Uterus (tissue), 2 donors: ENCODE data around the gene HDAC7.

Experiments used
- POLR2A ChIP-seq, 2 donors: fragments of 450-650 bp; IDR thresholded peaks; one replicate each; pipeline ENCODE4 v1.6.1; 2016; ENCODE audit warnings: antibody characterized with exemption in 2 of 2, mild to moderate bottlenecking in 1 of 2, moderate library complexity in 1 of 2
- TF ChIP-seq, protein P1 (sequence below), 4 experiments: fragments of 200-600 bp in 2 of 4; fragments of 450-650 bp in 2 of 4; sonication (generic) in 2 of 4; IDR thresholded peaks; one replicate each; pipeline ENCODE4 v1.5.1; 2016 to 2019; ENCODE audit warnings: antibody characterized with exemption in 4 of 4, mild to moderate bottlenecking in 2 of 4, moderate library complexity in 1 of 4

DNA sequence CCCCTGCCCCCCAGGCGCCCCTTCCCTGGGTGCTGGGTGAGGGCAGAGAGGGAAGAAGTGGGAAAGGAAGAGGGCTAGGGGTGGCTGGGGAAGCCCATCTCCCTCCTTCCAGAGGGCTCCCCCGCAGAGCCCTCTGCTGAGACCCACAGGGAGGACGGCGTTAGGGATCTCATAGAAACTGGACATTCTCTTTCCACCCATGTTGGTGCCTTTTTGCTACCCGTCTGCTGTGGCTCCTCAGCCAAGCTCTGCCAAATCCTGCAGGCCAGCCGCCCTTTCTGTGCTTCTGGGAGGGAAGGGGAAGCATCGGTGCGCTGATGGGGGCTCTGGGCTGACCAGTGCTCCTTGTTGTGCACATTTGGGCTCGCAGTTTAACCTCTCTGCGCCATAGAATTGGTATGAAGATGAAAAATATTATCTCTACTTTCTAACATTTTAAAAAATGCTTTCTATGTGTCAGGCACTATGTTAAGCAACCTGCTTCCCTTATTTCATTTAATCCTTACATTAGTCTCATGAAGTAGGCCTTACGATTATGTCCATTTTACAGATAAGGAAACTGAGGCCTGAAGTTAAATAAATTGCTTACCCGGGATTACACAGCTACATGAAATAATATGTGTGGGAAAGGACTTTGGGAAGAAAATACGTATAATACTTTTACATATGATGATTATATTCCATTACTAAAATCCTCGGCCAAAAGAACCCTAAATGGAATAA, 45.7 kb downstream of the HDAC7 start:
- TF ChIP-seq, protein P1, sequence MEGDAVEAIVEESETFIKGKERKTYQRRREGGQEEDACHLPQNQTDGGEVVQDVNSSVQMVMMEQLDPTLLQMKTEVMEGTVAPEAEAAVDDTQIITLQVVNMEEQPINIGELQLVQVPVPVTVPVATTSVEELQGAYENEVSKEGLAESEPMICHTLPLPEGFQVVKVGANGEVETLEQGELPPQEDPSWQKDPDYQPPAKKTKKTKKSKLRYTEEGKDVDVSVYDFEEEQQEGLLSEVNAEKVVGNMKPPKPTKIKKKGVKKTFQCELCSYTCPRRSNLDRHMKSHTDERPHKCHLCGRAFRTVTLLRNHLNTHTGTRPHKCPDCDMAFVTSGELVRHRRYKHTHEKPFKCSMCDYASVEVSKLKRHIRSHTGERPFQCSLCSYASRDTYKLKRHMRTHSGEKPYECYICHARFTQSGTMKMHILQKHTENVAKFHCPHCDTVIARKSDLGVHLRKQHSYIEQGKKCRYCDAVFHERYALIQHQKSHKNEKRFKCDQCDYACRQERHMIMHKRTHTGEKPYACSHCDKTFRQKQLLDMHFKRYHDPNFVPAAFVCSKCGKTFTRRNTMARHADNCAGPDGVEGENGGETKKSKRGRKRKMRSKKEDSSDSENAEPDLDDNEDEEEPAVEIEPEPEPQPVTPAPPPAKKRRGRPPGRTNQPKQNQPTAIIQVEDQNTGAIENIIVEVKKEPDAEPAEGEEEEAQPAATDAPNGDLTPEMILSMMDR (IDR thresholded peaks at IDR 0.05): no peak
- no peak for TF ChIP-seq POLR2A (IDR thresholded peaks at IDR 0.05)
